ENCODE data around the gene OR6C76. TPM values are rescaled to one million over a fixed set of nuclear protein-coding genes. Genes with fewer than 3 reads are reported as not detected.
"Not testable (repeated sequence)": the region's sequence is repeated elsewhere in the genome, so short reads cannot be mapped to it uniquely, and the experiment has no call there.

The OR6C76 gene
- total RNA-seq, 1 experiment from 2014 or later = not detected

GRCh38 chr12:55428331-55429243 is 2.5 kb downstream of the OR6C76 start:
- Histone ChIP-seq H3K27ac (no peak overlapping the region), H3K4me3 (no peak overlapping the region), H3K4me1 (replicated peaks) (no peaks in the 10 kb centered on the region), H3K27me3 (replicated peaks) (no peaks in the 10 kb centered on the region; the same call in 1 of the 2 replicates), H3K9me3 (replicated peaks) (no peaks in the 10 kb centered on the region), H3K36me3 (no peaks in the 10 kb centered on the region)
- DNase-seq (ENCODE audit: low read depth in 1 of 2, low spot score in 2 of 2) = no peak

DNA sequence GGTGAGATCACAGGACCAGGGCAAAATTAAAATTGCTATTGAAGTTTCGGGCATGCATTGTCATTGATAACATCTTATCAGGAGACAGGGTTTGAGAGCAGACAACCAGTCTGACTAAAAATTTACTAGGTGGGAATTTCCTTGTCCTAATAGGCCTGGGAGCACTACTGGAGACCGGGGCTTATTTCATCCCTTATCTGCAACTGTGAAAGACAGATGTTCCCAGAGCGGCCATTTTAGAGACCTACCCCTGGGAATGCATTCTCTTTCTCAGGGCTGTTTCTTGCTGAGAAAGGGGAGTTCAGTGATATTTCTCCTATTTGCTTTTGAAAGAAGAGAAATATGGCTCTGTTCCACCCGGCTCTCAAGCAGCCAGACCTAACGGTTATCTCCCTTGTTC is 15.2 kb downstream of the OR6C76 start:
- not testable (repeated sequence) for H3K9me3 ChIP-seq (replicated peaks); H3K36me3 ChIP-seq; H3K4me1 ChIP-seq (replicated peaks); H3K4me3 ChIP-seq; H3K27ac ChIP-seq; DNase-seq (ENCODE audit: low read depth in 1 of 2, low spot score in 2 of 2); H3K27me3 ChIP-seq (replicated peaks)

GRCh38 chr12:55443776-55444175 is 17.7 kb downstream of the OR6C76 start, which contains the start of gene OR6C2:
TSS of gene OR6C2 (plus strand) at chr12:55444076. CDS start at chr12:55452214, 8,138 bp downstream.
- DNase-seq (ENCODE audit: low read depth in 1 of 2, low spot score in 2 of 2) = no peak
- Histone ChIP-seq H3K4me3 (no peak within 1 kb of the TSS), H3K27ac (no peak within 1 kb of the TSS), H3K4me1 (replicated peaks) (no peaks in the 10 kb centered on the region), H3K27me3 (replicated peaks) (no peaks in the 10 kb centered on the region), H3K36me3 (no peaks in the 10 kb centered on the region), H3K9me3 (replicated peaks) (no peaks in the 10 kb centered on the region)

DNA sequence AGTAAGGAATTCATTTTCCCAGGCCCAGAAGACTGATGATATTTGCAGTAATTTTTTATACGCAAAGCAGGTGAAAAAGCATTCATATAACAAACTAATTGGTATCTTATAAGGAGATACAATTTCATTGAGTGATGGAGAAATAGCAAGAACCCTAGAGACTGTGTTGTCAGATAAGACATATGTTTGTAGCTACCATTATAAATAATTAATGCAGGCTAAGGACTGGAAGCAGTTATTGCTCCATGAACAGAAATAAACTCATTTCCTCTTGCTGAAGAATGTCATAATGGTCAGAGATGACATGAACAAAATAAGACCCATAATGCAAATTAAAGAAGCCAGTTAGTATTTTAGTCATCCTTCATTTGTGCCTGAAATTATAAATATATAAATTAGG is 19.3 kb downstream of the OR6C76 start:
- Histone ChIP-seq H3K4me1 (replicated peaks) (no peaks in the 10 kb centered on the region), H3K27me3 (replicated peaks) (no peaks in the 10 kb centered on the region), H3K27ac (no peak overlapping the region), H3K9me3 (replicated peaks) (no peaks in the 10 kb centered on the region), H3K4me3 (no peak overlapping the region), H3K36me3 (no peaks in the 10 kb centered on the region)
- no peak for DNase-seq (ENCODE audit: low read depth in 1 of 2, low spot score in 2 of 2)

DNA sequence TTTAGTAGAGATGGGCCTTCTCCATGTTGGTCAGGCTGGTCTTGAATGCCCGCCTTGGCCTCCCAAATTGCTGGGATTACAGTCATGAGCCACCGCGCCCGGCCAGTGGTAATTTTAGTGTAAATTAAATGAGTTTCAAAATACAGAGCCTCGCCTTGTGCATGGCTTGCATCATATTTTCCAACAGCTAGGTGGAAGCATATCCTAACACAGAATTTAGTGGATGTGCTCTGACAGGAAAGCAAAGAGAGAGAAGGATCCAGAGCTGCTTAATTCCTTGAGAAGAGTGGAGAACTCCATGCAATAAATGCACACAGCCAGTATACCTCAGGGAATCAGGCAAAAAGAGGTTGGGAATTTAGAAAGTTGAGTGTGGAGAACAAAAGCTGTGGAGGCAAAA is 20.3 kb downstream of the OR6C76 start:
- Histone ChIP-seq H3K36me3 (no peaks in the 10 kb centered on the region), H3K4me3 (no peak overlapping the region), H3K9me3 (replicated peaks) (no peaks in the 10 kb centered on the region), H3K27ac (no peak overlapping the region), H3K4me1 (replicated peaks) (no peaks in the 10 kb centered on the region), H3K27me3 (replicated peaks) (0 out of 2 replicates have a peak, but pooled peaks cover 3% of the 10 kb centered on the region)
- DNase-seq (ENCODE audit: low read depth in 1 of 2, low spot score in 2 of 2) = no peak

- DNase-seq (ENCODE audit: low read depth in 1 of 2, low spot score in 2 of 2) = no peak
- H3K4me1 ChIP-seq (replicated peaks) = no peaks in the 10 kb centered on the region
- no peak overlapping the region for H3K4me3 ChIP-seq
- no peaks in the 10 kb centered on the region for H3K9me3 ChIP-seq (replicated peaks)
- no peaks in the 10 kb centered on the region for H3K36me3 ChIP-seq
- 0 out of 2 replicates have a peak, but pooled peaks cover 3% of the 10 kb centered on the region for H3K27me3 ChIP-seq (replicated peaks)
- H3K27ac ChIP-seq = no peak overlapping the region
Observed at GRCh38 chr12:55448825-55449224, 22.8 kb downstream of the OR6C76 start.

DNA sequence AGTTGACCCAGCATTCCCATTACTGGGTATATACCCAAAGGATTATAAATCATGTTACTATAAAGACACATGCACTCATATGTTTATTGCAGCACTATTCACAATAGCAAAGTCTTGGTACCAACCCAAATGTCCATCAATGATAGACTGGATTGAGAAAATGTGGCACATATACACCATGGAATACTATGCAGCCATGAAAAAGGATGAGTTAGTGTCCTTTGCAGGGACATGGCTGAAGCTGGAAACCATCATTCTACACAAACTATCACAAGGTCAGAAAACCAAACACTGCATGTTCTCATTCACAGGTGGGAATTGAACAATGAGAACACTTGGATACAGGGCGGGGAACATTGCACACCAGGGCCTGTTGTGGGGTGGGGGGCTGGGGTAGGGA is 38.9 kb downstream of the OR6C76 start:
- H3K36me3 ChIP-seq; H3K9me3 ChIP-seq (replicated peaks); H3K27ac ChIP-seq; H3K4me1 ChIP-seq (replicated peaks); H3K27me3 ChIP-seq (replicated peaks); DNase-seq (ENCODE audit: low read depth in 1 of 2, low spot score in 2 of 2); H3K4me3 ChIP-seq: not testable (repeated sequence)

DNA sequence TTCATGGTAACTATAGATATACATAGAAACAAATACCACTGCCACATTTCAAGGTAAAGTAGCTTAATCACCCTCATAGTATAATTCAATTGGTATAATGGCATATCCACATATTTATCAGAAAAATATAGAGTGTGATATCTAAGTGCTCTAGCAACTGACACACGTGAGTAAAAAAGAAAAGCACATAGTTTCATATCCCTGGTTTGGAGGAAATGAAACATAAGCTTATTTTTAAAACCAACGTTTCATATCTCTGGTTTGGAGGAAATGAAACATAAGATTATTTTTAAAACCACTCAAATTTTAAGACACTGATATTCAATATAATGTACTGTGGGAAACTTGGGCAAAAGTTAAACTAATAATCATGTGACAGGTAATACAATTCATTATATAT is 41.8 kb downstream of the OR6C76 start:
- H3K27me3 ChIP-seq (replicated peaks) = peaks cover 2% of the 10 kb centered on the region; the same call in 1 of the 2 replicates
- H3K9me3 ChIP-seq (replicated peaks) = no peaks in the 10 kb centered on the region
- H3K4me3 ChIP-seq = no peak overlapping the region
- DNase-seq (ENCODE audit: low read depth in 1 of 2, low spot score in 2 of 2) = no peak
- no peaks in the 10 kb centered on the region for H3K36me3 ChIP-seq
- H3K4me1 ChIP-seq (replicated peaks) = no peaks in the 10 kb centered on the region
- no peak overlapping the region for H3K27ac ChIP-seq

DNA sequence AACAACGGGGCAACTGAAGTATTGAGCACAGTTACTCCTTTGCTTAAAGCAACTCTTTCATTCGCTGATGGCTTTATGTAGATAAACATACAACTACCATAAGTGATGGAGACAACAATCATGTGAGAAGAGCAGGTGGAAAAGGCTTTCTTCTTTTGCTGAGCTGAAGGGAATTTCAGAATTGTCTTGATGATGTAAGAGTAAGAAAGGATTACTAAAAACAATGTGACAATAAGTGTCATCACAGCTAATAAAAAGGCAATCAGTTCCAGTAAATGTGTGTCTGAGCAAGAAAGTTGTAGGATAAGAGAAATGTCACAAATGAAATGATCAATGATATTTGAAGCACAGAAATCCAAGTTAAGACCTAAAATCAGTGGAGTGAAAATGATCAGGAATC is 43.2 kb downstream of the OR6C76 start:
- Histone ChIP-seq H3K9me3 (replicated peaks) (no peaks in the 10 kb centered on the region), H3K27ac (no peak overlapping the region), H3K4me3 (no peak overlapping the region), H3K27me3 (replicated peaks) (peaks cover 2% of the 10 kb centered on the region; the same call in 1 of the 2 replicates), H3K4me1 (replicated peaks) (no peaks in the 10 kb centered on the region), H3K36me3 (no peaks in the 10 kb centered on the region)
- DNase-seq (ENCODE audit: low read depth in 1 of 2, low spot score in 2 of 2) = no peak

DNA sequence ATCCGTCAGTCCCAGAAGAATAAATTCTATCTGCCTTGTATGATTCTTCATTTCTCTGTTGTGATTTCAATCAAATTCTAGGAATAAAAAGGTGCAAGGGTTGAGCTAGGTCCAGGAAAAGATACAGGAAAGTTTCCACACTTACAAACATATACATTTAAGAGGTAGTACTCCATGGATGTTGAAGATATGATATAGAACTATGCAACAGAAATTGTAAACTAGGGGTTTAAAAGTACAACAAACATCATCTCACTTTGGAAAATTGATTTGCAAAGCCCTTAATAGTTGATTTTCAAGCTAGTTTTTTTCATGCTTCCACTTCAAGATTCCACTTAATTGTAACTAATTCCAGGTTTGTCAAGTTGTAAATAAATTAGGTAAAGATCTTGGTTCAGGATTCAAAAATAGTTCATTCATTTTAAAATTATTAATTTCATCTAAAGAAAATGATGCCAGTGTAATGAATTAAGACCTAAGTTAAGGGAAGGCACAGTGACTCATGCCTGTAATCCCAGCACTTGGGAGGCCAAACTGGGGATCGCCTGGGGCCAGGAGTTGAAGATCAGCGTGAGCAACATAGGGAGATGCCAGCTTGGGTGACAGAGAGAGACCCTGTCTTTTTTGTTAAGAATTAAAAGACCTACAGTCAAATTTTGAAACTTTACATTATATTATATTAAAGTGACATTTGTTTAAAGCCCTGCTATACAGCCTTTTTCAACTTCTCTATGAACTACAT is 44.2 kb downstream of the OR6C76 start, which contains the start of gene OR6C70:
Gene OR6C70 (minus strand): TSS at position 51 of the 742 bp plus-strand sequence. CDS start 0 bp downstream, at position 51.
- no peak for DNase-seq (ENCODE audit: low read depth in 1 of 2, low spot score in 2 of 2)
- Histone ChIP-seq H3K9me3 (replicated peaks) (no peaks in the 10 kb centered on the region), H3K4me3 (no peak within 1 kb of the TSS), H3K4me1 (replicated peaks) (no peaks in the 10 kb centered on the region), H3K36me3 (no peaks in the 10 kb centered on the region), H3K27me3 (replicated peaks) (peaks cover 2% of the 10 kb centered on the region; the same call in 1 of the 2 replicates), H3K27ac (no peak within 1 kb of the TSS)

- Histone ChIP-seq H3K27ac (no peak overlapping the region), H3K4me3 (no peak overlapping the region), H3K27me3 (replicated peaks) (peaks cover under 1% of the 10 kb centered on the region; the same call in 1 of the 2 replicates), H3K9me3 (replicated peaks) (no peaks in the 10 kb centered on the region), H3K36me3 (no peaks in the 10 kb centered on the region), H3K4me1 (replicated peaks) (no peaks in the 10 kb centered on the region)
- no peak for DNase-seq (ENCODE audit: low read depth in 1 of 2, low spot score in 2 of 2)
Observed at GRCh38 chr12:55472264-55472663, 46.2 kb downstream of the OR6C76 start.

Measured in SJSA1 (cell line).